GM12878 (cell line): Measurements from ENCODE around the gene NTPCR. TPM values are rescaled to one million over a fixed set of nuclear protein-coding genes. Genes with fewer than 3 reads are reported as not detected.

Source experiments
- ATAC-seq: fragments of 200-7000 bp; cut with Tn5 transposase; 3 replicates; pipeline ENCODE4 v1.9.1; 2020; ENCODE audit warnings: mild to moderate bottlenecking, moderate library complexity
- BruUV-seq: library from RNA; stranded (reverse); fragments of 400-500 nt; replicated peaks from 2 replicates; lab custom pipeline; 2021; lab: Mats Ljungman, UMichigan
- CTCF ChIA-PET: fragments of 300-600 bp; sonication (Branson Sonifier 250); formaldehyde crosslinking; extraction: SDS; loops from one replicate; lab custom pipeline; 2021; ENCODE audit warnings: inconsistent platforms; lab: Yijun Ruan, JAX
- POLR2A ChIA-PET: fragments of 350-600 bp; formaldehyde crosslinking; extraction: SDS; loops from one replicate; lab custom pipeline; 2021; ENCODE audit warnings: inconsistent platforms; lab: Charles Lee
- RAD21 ChIA-PET: fragments of 300-600 bp; sonication (Branson Sonifier 250); formaldehyde crosslinking; loops from one replicate; lab custom pipeline; 2023; ENCODE audit warnings: antibody characterized with exemption; ENCODE audit not compliant: unreplicated experiment; lab: Charles Lee
- SMC1A ChIA-PET: fragments of 300-600 bp; sonication (Branson Sonifier 250); formaldehyde crosslinking; loops from one replicate; lab custom pipeline; 2023; ENCODE audit not compliant: unreplicated experiment, uncharacterized antibody; lab: Charles Lee
- DNase-seq: peaks from one replicate; pipeline ENCODE4 v3.0.0-alpha.2; 2011; ENCODE audit warnings: low read depth, low spot score
- FAIRE-seq: peaks from 3 replicates; lab custom pipeline; 2011; peaks lifted over from hg19 to GRCh38; lab: Jason Lieb, UNC
- H2AFZ ChIP-seq: 2 replicates; pipeline ENCODE4 v1.6.0; 2011; ENCODE audit warnings: low read depth, low read length, control low read depth; ENCODE audit not compliant: control insufficient read depth
- H3K27ac ChIP-seq: 2 replicates; pipeline ENCODE4 v1.5.1; 2011; ENCODE audit warnings: control low read depth; ENCODE audit not compliant: control insufficient read depth, insufficient read depth
- H3K27me3 ChIP-seq, 2 experiments: replicated peaks in 1 of 2; 2 replicates each; pipeline versions ENCODE4 v1.6.0 to v1.6.1; 2011; ENCODE audit warnings: low read length in 1 of 2; ENCODE audit not compliant: control insufficient read depth in 2 of 2, insufficient read depth in 2 of 2
- H3K36me3 ChIP-seq, 2 experiments: 2 replicates each; pipeline ENCODE4 v1.5.1; 2011; ENCODE audit warnings: low read length in 1 of 2; ENCODE audit not compliant: control insufficient read depth in 2 of 2, insufficient read depth in 2 of 2
- H3K4me1 ChIP-seq: 2 replicates; pipeline ENCODE4 v1.6.1; 2011; ENCODE audit warnings: mild to moderate bottlenecking, low read length, moderate library complexity, mixed read lengths; ENCODE audit not compliant: control insufficient read depth, insufficient read depth
- H3K4me2 ChIP-seq: 2 replicates; pipeline ENCODE4 v1.6.0; 2011; ENCODE audit warnings: control low read depth; ENCODE audit not compliant: control insufficient read depth, insufficient read depth
- H3K4me3 ChIP-seq: fragments of 200-600 bp; sonication (generic); 2 replicates; pipeline ENCODE4 v1.5.1; 2016
- H3K79me2 ChIP-seq: 2 replicates; pipeline ENCODE4 v1.6.0; 2011; ENCODE audit warnings: low read length; ENCODE audit not compliant: control insufficient read depth, insufficient read depth
- H3K9ac ChIP-seq: 2 replicates; pipeline ENCODE4 v1.8.0; 2011; ENCODE audit warnings: low read length, control low read depth, mixed read lengths; ENCODE audit not compliant: control insufficient read depth, insufficient read depth
- H3K9me3 ChIP-seq: replicated peaks from 3 replicates; pipeline ENCODE4 v1.5.1; 2011; ENCODE audit warnings: mild to moderate bottlenecking, low read length; ENCODE audit not compliant: control insufficient read depth, insufficient read depth
- H4K20me1 ChIP-seq: 2 replicates; pipeline ENCODE4 v1.6.0; 2011; ENCODE audit not compliant: control insufficient read depth, insufficient read depth
- BCL3 ChIP-seq: IDR thresholded peaks from 2 replicates; pipeline ENCODE4 v1.6.1; 2011; ENCODE audit warnings: borderline replicate concordance, low read depth, mild to moderate bottlenecking, moderate library complexity, low read length; ENCODE audit not compliant: insufficient read depth, poor library complexity, severe bottlenecking
- CHD2 ChIP-seq: IDR thresholded peaks from 2 replicates; pipeline ENCODE4 v1.6.1; 2011; ENCODE audit warnings: low read depth, low read length, improper control_type of control experiment, borderline replicate concordance
- HSF1 ChIP-seq: fragments of 150-350 bp; IDR thresholded peaks from 2 replicates; pipeline ENCODE4 v1.6.1; 2014; ENCODE audit warnings: mild to moderate bottlenecking, low read depth, low read length
- RAD51 ChIP-seq: fragments of 450-650 bp; IDR thresholded peaks from 2 replicates; pipeline ENCODE4 v1.6.1; 2016; ENCODE audit warnings: moderate library complexity, mild to moderate bottlenecking, inconsistent platforms
- RBBP5 ChIP-seq: fragments of 200-600 bp; sonication (generic); conservative IDR thresholded peaks from 2 replicates; pipeline ENCODE4 v1.6.1; 2016
- SIN3A ChIP-seq: IDR thresholded peaks from 2 replicates; pipeline ENCODE4 v1.6.1; 2012; ENCODE audit warnings: low read depth, low read length, improper control_type of control experiment
- USF1 ChIP-seq: IDR thresholded peaks from 2 replicates; pipeline ENCODE4 v1.6.1; 2011; ENCODE audit warnings: borderline replicate concordance, low read depth, mild to moderate bottlenecking, moderate library complexity, mixed read lengths, low read length; ENCODE audit not compliant: insufficient read depth; ENCODE audit errors: extremely low read length
- YBX1 ChIP-seq: fragments of 450-650 bp; IDR thresholded peaks from 2 replicates; pipeline ENCODE4 v1.6.1; 2016; ENCODE audit warnings: antibody characterized with exemption
- ZNF622 ChIP-seq: fragments of 450-650 bp; IDR thresholded peaks from 2 replicates; pipeline ENCODE4 v1.6.1; 2017; ENCODE audit warnings: mild to moderate bottlenecking, inconsistent platforms
- WGBS: methylation state at CpG from one replicate; pipeline ENCODE4 v1.1.6; 2016; ENCODE audit warnings: low lambda C conversion rate; ENCODE audit not compliant: insufficient replicate concordance, insufficient coverage; ENCODE audit errors: missing lambda C conversion rate; 5-methylcytosine and 5-hydroxymethylcytosine counted together
- in situ Hi-C: fragments of 300-500 bp; cut with MboI; formaldehyde crosslinking; loops from 9 replicates; pipeline ENCODE4 v1.14.3; 2018; ENCODE audit warnings: mixed read lengths
- intact Hi-C: fragments of 100-400 bp; cut with micrococcal nuclease; formaldehyde crosslinking; loops from one replicate; pipeline ENCODE4 v1.14.2; 2022; ENCODE audit not compliant: unreplicated experiment
- polyA plus RNA-seq, 11 experiments: library from polyadenylated mRNA; depleted of rRNA in 4 of 11; unstranded in 6 of 11; stranded (reverse) in 5 of 11; fragments of >200 nt; fragmentation: Nextera tagmentation in 4 of 11; fragmentation: Illumina TruSeq in 1 of 11; extraction: Ambion mirVana in 4 of 11; extraction: Trizol in 1 of 11; gene quantifications; 1 replicate in 1 of 11; 2 replicates in 10 of 11; pipeline versions ENCODE4 v1.2.1 to v1.2.3, GENCODE V29; 2011 to 2016; ENCODE audit warnings: inconsistent platforms in 2 of 11, missing spikeins in 2 of 11, low read depth in 1 of 11
- total RNA-seq, 4 experiments: library from RNA; depleted of rRNA in 3 of 4; stranded (reverse); fragments of >200 nt in 3 of 4; fragmentation: Illumina TruSeq in 1 of 4; extraction: Trizol in 1 of 4; gene quantifications; 2 replicates each; pipeline versions ENCODE4 v1.2.1 to v1.2.3, GENCODE V29; 2013 to 2021

NTPCR gene
- total and polyA plus RNA-seq, 10 of the 15 experiments (the other 5 are each of a cell fraction or from before 2014, with no cell fraction given): 25.4 to 109 (median 56.6) TPM

- H3K4me1 ChIP-seq: peaks cover 3% of the 10 kb centered on the region; the same call in 1 of the 2 replicates
- no peak overlapping the region for H3K4me3 ChIP-seq
- no peaks in the 10 kb centered on the region for H3K27me3 ChIP-seq
- ATAC-seq: no peak
- in situ Hi-C loops: no loop called here
- WGBS: 21% methylated on average over 4 of the region's 4 CpGs
- peak; percentile 66 for FAIRE-seq
- POLR2A ChIA-PET: no interaction called here
- BruUV-seq: no TSS peak
- no peak for TF ChIP-seq YBX1
- TF ChIP-seq SIN3A: no peak
- no peak for TF ChIP-seq CHD2
- TF ChIP-seq RAD51: no peak
- TF ChIP-seq ZNF622: no peak
- TF ChIP-seq BCL3: no peak
- no peak for TF ChIP-seq RBBP5
- TF ChIP-seq USF1: no peak
- no peak for TF ChIP-seq HSF1
- TF ChIP-seq, all 136 proteins: peak for 0
- DNase-seq: no peak
- CTCF ChIA-PET: no interaction called here
- Histone ChIP-seq H3K9me3 (no peaks in the 10 kb centered on the region), H3K27ac (no peak overlapping the region), H2AFZ (no peak overlapping the region), H3K9ac (no peak overlapping the region), H3K79me2 (no peaks in the 10 kb centered on the region), H3K4me2 (no peak overlapping the region), H4K20me1 (no peaks in the 10 kb centered on the region), H3K36me3 (no peaks in the 10 kb centered on the region)
- intact Hi-C loops: no loop called here
- SMC1A ChIA-PET: no interaction called here
- RAD21 ChIA-PET: no interaction called here
Measured at GRCh38 chr1:232915212-232915611, 35.2 kb upstream of the NTPCR start.
